SK-N-SH (cell line): Measurements from ENCODE around the gene EXOSC3. TPM values are rescaled to one million over a fixed set of nuclear protein-coding genes. Genes with fewer than 3 reads are reported as not detected.

ENCODE experiments used
- CTCF ChIA-PET: fragments of 300-600, 350-600 bp; formaldehyde crosslinking; extraction: SDS; loops from one replicate; lab custom pipeline; 2021; lab: Yijun Ruan, JAX
- POLR2A ChIA-PET: fragments of 350-600 bp; sonication (Branson Sonifier 250); formaldehyde crosslinking; extraction: SDS; loops from one replicate; lab custom pipeline; 2020; ENCODE audit warnings: antibody characterized with exemption, inconsistent platforms; lab: Yijun Ruan, JAX
- DNase-seq: peaks from one replicate; pipeline ENCODE4 v3.0.0; 2012
- H2AFZ ChIP-seq: fragments of 200-600 bp; sonication (generic); 2 replicates; pipeline ENCODE4 v1.8.1; 2016; ENCODE audit warnings: antibody characterized with exemption, mild to moderate bottlenecking, low read depth
- H3F3A ChIP-seq: fragments of 200-600 bp; sonication (generic); replicated peaks from 2 replicates; pipeline ENCODE3; 2016; ENCODE audit warnings: antibody characterized with exemption, mild to moderate bottlenecking; ENCODE audit not compliant: insufficient read depth
- H3K27ac ChIP-seq, 2 experiments: fragments of 200-500 bp in 1 of 2; fragments of 200-600 bp in 1 of 2; sonication (Bioruptor generic) in 1 of 2; sonication (generic), shearing (Covaris generic) in 1 of 2; 2 replicates each; pipeline versions ENCODE4 v1.5.1 to v1.6.1; 2014 to 2016; ENCODE audit warnings: low read depth in 2 of 2, inconsistent platforms in 1 of 2, low read length in 1 of 2, mild to moderate bottlenecking in 1 of 2, mixed read lengths in 1 of 2
- H3K27me3 ChIP-seq: fragments of 200-600 bp; sonication (generic), shearing (Covaris generic); 2 replicates; pipeline ENCODE4 v1.6.1; 2016; ENCODE audit warnings: mixed run types; ENCODE audit not compliant: insufficient read depth
- H3K36me3 ChIP-seq, 2 experiments: fragments of 200-500 bp in 1 of 2; fragments of 200-600 bp in 1 of 2; sonication (Bioruptor generic) in 1 of 2; sonication (generic) in 1 of 2; replicated peaks in 1 of 2; 2 replicates each; pipeline versions ENCODE3 to v1.5.1; 2014 to 2016; ENCODE audit warnings: low read length in 1 of 2, mild to moderate bottlenecking in 1 of 2; ENCODE audit not compliant: insufficient read depth in 2 of 2, control insufficient read depth in 1 of 2
- H3K4me1 ChIP-seq, 2 experiments: fragments of 200-500 bp in 1 of 2; fragments of 200-600 bp in 1 of 2; sonication (Bioruptor generic) in 1 of 2; sonication (generic), shearing (Covaris generic) in 1 of 2; 2 replicates each; pipeline versions ENCODE4 v1.5.1 to v1.6.1; 2014 to 2016; ENCODE audit warnings: low read depth in 1 of 2, low read length in 1 of 2, mixed run types in 1 of 2; ENCODE audit not compliant: insufficient read depth in 2 of 2, control insufficient read depth in 1 of 2
- H3K4me2 ChIP-seq: fragments of 200-600 bp; sonication (generic), shearing (Covaris generic); 2 replicates; pipeline ENCODE4 v1.6.1; 2017; ENCODE audit warnings: mixed run types
- H3K4me3 ChIP-seq, 2 experiments: fragments of 200-500 bp in 1 of 2; fragments of 200-600 bp in 1 of 2; sonication (Bioruptor generic) in 1 of 2; sonication (generic), shearing (Covaris generic) in 1 of 2; 2 replicates each; pipeline versions ENCODE4 v1.5.1 to v1.8.1; 2014 to 2016; ENCODE audit warnings: low read depth in 2 of 2, inconsistent platforms in 1 of 2, low read length in 1 of 2, mild to moderate bottlenecking in 1 of 2, mixed read lengths in 1 of 2, moderate library complexity in 1 of 2
- H3K79me2 ChIP-seq: fragments of 200-600 bp; sonication (generic); 2 replicates; pipeline ENCODE4 v1.8.1; 2017; ENCODE audit warnings: mild to moderate bottlenecking; ENCODE audit not compliant: insufficient read depth
- H3K9ac ChIP-seq: fragments of 200-600 bp; sonication (generic); 2 replicates; pipeline ENCODE4 v1.6.1; 2017; ENCODE audit warnings: mixed run types
- H3K9me2 ChIP-seq: fragments of 200-600 bp; sonication (generic); 2 replicates; pipeline ENCODE4 v1.6.1; 2017; ENCODE audit warnings: mixed run types
- H3K9me3 ChIP-seq: fragments of 200-600 bp; sonication (generic); 2 replicates; pipeline ENCODE4 v1.6.1; 2017; ENCODE audit warnings: mixed run types, mild to moderate bottlenecking, moderate library complexity
- H4K20me1 ChIP-seq: fragments of 200-600 bp; sonication (generic); 2 replicates; pipeline ENCODE4 v1.6.1; 2017; ENCODE audit warnings: mild to moderate bottlenecking, mixed run types; ENCODE audit not compliant: insufficient read depth
- CHD2 ChIP-seq: fragments of 150-350 bp; IDR thresholded peaks from 2 replicates; pipeline ENCODE4 v1.6.1; 2018; ENCODE audit warnings: low read length; ENCODE audit not compliant: partially characterized antibody
- CTCF ChIP-seq: fragments of 200-600 bp; sonication (generic); IDR thresholded peaks from 2 replicates; pipeline ENCODE4 v1.6.1; 2017; ENCODE audit warnings: antibody characterized with exemption, mild to moderate bottlenecking, moderate library complexity
- EP300 ChIP-seq, 2 experiments: IDR thresholded peaks; 2 replicates each; pipeline versions ENCODE4 v1.4.0 to v1.6.1; 2012; ENCODE audit warnings: borderline replicate concordance in 1 of 2, low read depth in 1 of 2, low read length in 1 of 2
- EZH2phosphoT487 ChIP-seq: fragments of 200-600 bp; sonication (generic); IDR thresholded peaks from 2 replicates; pipeline ENCODE4 v1.6.1; 2017; ENCODE audit warnings: low read depth, mixed run types, mild to moderate bottlenecking, antibody characterized with exemption, moderate library complexity, borderline replicate concordance
- FOSL2 ChIP-seq: IDR thresholded peaks from 2 replicates; pipeline ENCODE4 v1.4.0; 2012; ENCODE audit warnings: low read depth, mild to moderate bottlenecking, moderate library complexity, borderline replicate concordance
- GABPA ChIP-seq: IDR thresholded peaks from 2 replicates; pipeline ENCODE4 v1.4.0; 2012; ENCODE audit warnings: low read depth, mild to moderate bottlenecking
- MAX ChIP-seq: IDR thresholded peaks from 2 replicates; pipeline ENCODE4 v1.4.0; 2012; ENCODE audit warnings: low read depth
- POLR2AphosphoS5 ChIP-seq: IDR thresholded peaks from 2 replicates; pipeline ENCODE4 v1.6.1; 2012; ENCODE audit warnings: low read depth, low read length
- RAD21 ChIP-seq: IDR thresholded peaks from 2 replicates; pipeline ENCODE4 v1.6.1; 2012; ENCODE audit warnings: mild to moderate bottlenecking, low read length
- REST ChIP-seq: IDR thresholded peaks from 2 replicates; pipeline ENCODE4 v1.6.1; 2012; ENCODE audit warnings: mild to moderate bottlenecking, low read depth, low read length, moderate library complexity
- RFX5 ChIP-seq: IDR thresholded peaks from 2 replicates; pipeline ENCODE4 v1.6.1; 2012; ENCODE audit warnings: mild to moderate bottlenecking, improper control_type of control experiment, low read length
- RXRA ChIP-seq: IDR thresholded peaks from 2 replicates; pipeline ENCODE4 v1.4.0; 2012; ENCODE audit warnings: low read depth, mild to moderate bottlenecking, borderline replicate concordance
- SIN3A ChIP-seq: IDR thresholded peaks from 2 replicates; pipeline ENCODE4 v1.6.1; 2012; ENCODE audit warnings: low read depth, mild to moderate bottlenecking, low read length, moderate library complexity, borderline replicate concordance
- SMC3 ChIP-seq: IDR thresholded peaks from 2 replicates; pipeline ENCODE4 v1.6.1; 2012; ENCODE audit warnings: low read depth, low read length, improper control_type of control experiment
- TEAD4 ChIP-seq: IDR thresholded peaks from 2 replicates; pipeline ENCODE4 v1.4.0; 2012; ENCODE audit warnings: mild to moderate bottlenecking, borderline replicate concordance; ENCODE audit not compliant: insufficient read depth
- USF2 ChIP-seq: fragments of 150-350 bp; IDR thresholded peaks from 2 replicates; pipeline ENCODE4 v1.6.1; 2017; ENCODE audit warnings: antibody characterized with exemption, low read length, low read depth, borderline replicate concordance
- WGBS: methylation state at CpG from one replicate; pipeline ENCODE4 v1.1.6; 2017; ENCODE audit warnings: low lambda C conversion rate; 5-methylcytosine and 5-hydroxymethylcytosine counted together
- polyA plus RNA-seq, 3 experiments: library from polyadenylated mRNA; depleted of rRNA; stranded (reverse); fragments of >200 nt; gene quantifications; 2 replicates each; pipeline ENCODE4 v1.2.3, GENCODE V29; 2012
- TF ChIP-seq, protein P1 (sequence below): fragments of 150-350 bp; IDR thresholded peaks from 2 replicates; pipeline ENCODE4 v1.6.1; 2016; ENCODE audit warnings: mild to moderate bottlenecking, low read depth, low read length

Gene EXOSC3
- polyA plus RNA-seq, 1 of the 3 experiments (the other 2 are of a cell fraction): 53.6 TPM

- Histone ChIP-seq H3K9me2 (no peaks in the 10 kb centered on the region), H4K20me1 (no peaks in the 10 kb centered on the region), H3K27me3 (no peaks in the 10 kb centered on the region), H3K4me2 (no peak overlapping the region), H3K9me3 (no peaks in the 10 kb centered on the region), H3F3A (peaks cover 9% of the 10 kb centered on the region), H3K79me2 (0 out of 2 replicates have a peak, but pooled peaks cover 3% of the 10 kb centered on the region), H3K27ac (no peak overlapping the region), H3K4me3 (no peak overlapping the region), H3K36me3 (no peaks in the 10 kb centered on the region), H2AFZ (no peak overlapping the region), H3K4me1 (peaks cover 0 to 4% of the 10 kb centered on the region in 2 experiments; a peak in 2 of 4 replicates), H3K9ac (no peak overlapping the region)
- DNase-seq: no peak
- ChIA-PET POLR2A (interaction anchor here (0.7 kb wide), 1 partner anchor 173 kb away, joined by 3 read pairs; the partner anchor contains the start of gene FBXO10), CTCF (interaction anchor here (1.0 to 2.4 kb wide), 5 partner anchors 14 to 102 kb away, joined by 3 to 7 read pairs (median 3); partner anchors contain the start of gene DCAF10)
- TF ChIP-seq EP300 (IDR thresholded peaks at IDR 0.05; ENCODE audit: borderline replicate concordance in 1 of 2, low read depth in 1 of 2, low read length in 1 of 2) (no peak), MAX (no peak), RAD21 (no peak), CHD2 (no peak), FOSL2 (no peak), USF2 (no peak), POLR2AphosphoS5 (no peak), TEAD4 (no peak)
- TF ChIP-seq, protein P1, sequence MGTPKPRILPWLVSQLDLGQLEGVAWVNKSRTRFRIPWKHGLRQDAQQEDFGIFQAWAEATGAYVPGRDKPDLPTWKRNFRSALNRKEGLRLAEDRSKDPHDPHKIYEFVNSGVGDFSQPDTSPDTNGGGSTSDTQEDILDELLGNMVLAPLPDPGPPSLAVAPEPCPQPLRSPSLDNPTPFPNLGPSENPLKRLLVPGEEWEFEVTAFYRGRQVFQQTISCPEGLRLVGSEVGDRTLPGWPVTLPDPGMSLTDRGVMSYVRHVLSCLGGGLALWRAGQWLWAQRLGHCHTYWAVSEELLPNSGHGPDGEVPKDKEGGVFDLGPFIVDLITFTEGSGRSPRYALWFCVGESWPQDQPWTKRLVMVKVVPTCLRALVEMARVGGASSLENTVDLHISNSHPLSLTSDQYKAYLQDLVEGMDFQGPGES: no peak
- 65% methylated on average over 5 of the region's 5 CpGs for WGBS
These were observed 35.7 kb downstream of the EXOSC3 start for GRCh38 chr9:37749129-37749528.

GRCh38 chr9:37747271-37747753 lies 37.6 kb downstream of the EXOSC3 start:
- H3K79me2 ChIP-seq: no peaks in the 10 kb centered on the region
- no peaks in the 10 kb centered on the region for H4K20me1 ChIP-seq
- H3F3A ChIP-seq: peaks cover 9% of the 10 kb centered on the region
- H3K27me3 ChIP-seq: no peaks in the 10 kb centered on the region
- H3K9ac ChIP-seq: no peak overlapping the region
- POLR2A ChIA-PET: no interaction called here
- H3K27ac ChIP-seq: no peak overlapping the region
- peak overlapping the region; percentile 31; the same call in 1 of the 2 replicates for H2AFZ ChIP-seq
- H3K9me2 ChIP-seq: no peaks in the 10 kb centered on the region
- H3K4me3 ChIP-seq: peak overlapping the region in 1 of 2 experiments; percentile 40; a peak in 1 of 4 replicates
- H3K4me2 ChIP-seq: no peak overlapping the region
- DNase-seq: peak; percentile 89
- WGBS: 36% methylated on average over 3 of the region's 3 CpGs
- CTCF ChIA-PET: interaction anchor here (0.8 to 1.8 kb wide), 7 partner anchors 10 to 164 kb away, joined by 3 to 5 read pairs (median 3); no protein-coding TSS in a partner anchor
- H3K36me3 ChIP-seq: no peaks in the 10 kb centered on the region
- H3K9me3 ChIP-seq: no peaks in the 10 kb centered on the region
- H3K4me1 ChIP-seq: no peaks in the 10 kb centered on the region; a peak in 2 of 4 replicates
- TF ChIP-seq, protein P1: no peak
- TF ChIP-seq GABPA (no peak), RFX5 (no peak), EZH2phosphoT487 (no peak), RAD21 (peak; percentile 85), REST (no peak), SMC3 (peak; percentile 82), RXRA (no peak), SIN3A (no peak), CTCF (peak; percentile 93)
